ENCODE measurements around the gene GPC3. TPM values are rescaled to one million over a fixed set of nuclear protein-coding genes. Genes with fewer than 3 reads are reported as not detected.

Gene GPC3
- total RNA-seq, 2 experiments from 2014 or later, result 0.86 to 1.3 TPM

- Mint-ChIP-seq H3K27ac (no peak overlapping the region), H3K4me1 (no peaks in the 10 kb centered on the region), H3K36me3 (ENCODE audit: low read depth) (no peaks in the 10 kb centered on the region), H3K4me3 (no peak overlapping the region), H3K9me3 (ENCODE audit: low read depth) (no peaks in the 10 kb centered on the region), H3K27me3 (no peaks in the 10 kb centered on the region)
- DNase-seq (no peak), ATAC-seq (no peak)
- ChIA-PET POLR2A (no interaction called here), CTCF (interaction anchor here (0.6 kb wide), 1 partner anchor 20 kb away, joined by 3 read pairs; no protein-coding TSS in a partner anchor)
- intact Hi-C loops (cut with DNase I, micrococcal nuclease), result no loop called here
These were observed 165.8 kb downstream of the GPC3 start for GRCh38 chrX:133819546-133819945.

GRCh38 chrX:133818019-133818418 is 167.4 kb downstream of the GPC3 start:
- no peaks in the 10 kb centered on the region for H3K27me3 Mint-ChIP-seq
- ChIA-PET CTCF (no interaction called here), POLR2A (no interaction called here)
- intact Hi-C loops (cut with DNase I, micrococcal nuclease), result no loop called here
- ATAC-seq (no peak), DNase-seq (no peak)
- H3K36me3 Mint-ChIP-seq (ENCODE audit: low read depth), result no peaks in the 10 kb centered on the region
- H3K9me3 Mint-ChIP-seq (ENCODE audit: low read depth), result no peaks in the 10 kb centered on the region
- H3K27ac Mint-ChIP-seq, result no peak overlapping the region
- H3K4me1 Mint-ChIP-seq, result no peaks in the 10 kb centered on the region
- H3K4me3 Mint-ChIP-seq, result no peak overlapping the region

- Mint-ChIP-seq H3K36me3 (ENCODE audit: low read depth) (no peaks in the 10 kb centered on the region), H3K9me3 (ENCODE audit: low read depth) (no peaks in the 10 kb centered on the region), H3K27me3 (no peaks in the 10 kb centered on the region), H3K4me1 (no peaks in the 10 kb centered on the region), H3K27ac (no peak overlapping the region), H3K4me3 (no peak overlapping the region)
- intact Hi-C loops (cut with DNase I, micrococcal nuclease), result no loop called here
- DNase-seq, result no peak
- no peak for ATAC-seq
- ChIA-PET POLR2A (no interaction called here), CTCF (interaction anchor here (0.8 kb wide), 1 partner anchor 23 kb away, joined by 4 read pairs; no protein-coding TSS in a partner anchor)
These were observed 169.9 kb downstream of the GPC3 start for GRCh38 chrX:133815496-133815895.

DNA sequence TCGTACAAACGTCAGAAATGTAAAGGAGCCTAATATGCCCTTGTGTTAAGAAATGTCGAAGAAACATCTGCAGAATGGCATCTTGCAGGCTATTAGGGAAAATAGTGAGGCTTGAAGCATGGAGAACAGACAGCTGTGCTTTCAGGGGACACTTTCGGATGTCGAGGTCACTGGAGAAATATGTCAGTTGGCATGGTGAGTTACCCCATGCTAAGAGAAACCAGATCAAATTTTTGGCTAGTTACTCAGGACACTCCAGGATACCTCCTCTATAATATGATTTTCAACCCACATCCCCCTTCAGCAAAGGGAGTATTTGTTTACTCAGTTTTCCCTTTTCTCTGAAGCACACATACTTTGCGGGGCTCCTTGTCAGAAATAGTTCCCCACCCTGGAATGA is 171.4 kb downstream of the GPC3 start:
- Mint-ChIP-seq H3K36me3 (ENCODE audit: low read depth) (no peaks in the 10 kb centered on the region), H3K4me3 (no peak overlapping the region), H3K4me1 (no peaks in the 10 kb centered on the region), H3K9me3 (ENCODE audit: low read depth) (no peaks in the 10 kb centered on the region), H3K27me3 (no peaks in the 10 kb centered on the region), H3K27ac (no peak overlapping the region)
- no peak for ATAC-seq
- intact Hi-C loops (cut with DNase I, micrococcal nuclease), result no loop called here
- DNase-seq, result no peak
- ChIA-PET POLR2A (no interaction called here), CTCF (interaction anchor here (1.6 kb wide), 1 partner anchor 22 kb away, joined by 3 read pairs; no protein-coding TSS in a partner anchor)

GRCh38 chrX:133812402-133812801 is 173.0 kb downstream of the GPC3 start:
- intact Hi-C loops (cut with DNase I, micrococcal nuclease), result no loop called here
- no peak overlapping the region for H3K4me3 Mint-ChIP-seq
- DNase-seq, result no peak
- H3K36me3 Mint-ChIP-seq (ENCODE audit: low read depth), result no peaks in the 10 kb centered on the region
- H3K9me3 Mint-ChIP-seq (ENCODE audit: low read depth), result no peaks in the 10 kb centered on the region
- no peak for ATAC-seq
- no peak overlapping the region for H3K27ac Mint-ChIP-seq
- POLR2A ChIA-PET, result no interaction called here
- no peaks in the 10 kb centered on the region for H3K4me1 Mint-ChIP-seq
- H3K27me3 Mint-ChIP-seq, result no peaks in the 10 kb centered on the region
- CTCF ChIA-PET, result interaction anchor here (1.6 kb wide), 1 partner anchor 20 kb away, joined by 3 read pairs; no protein-coding TSS in a partner anchor

- no peak for ATAC-seq
- ChIA-PET POLR2A (no interaction called here), CTCF (interaction anchor here (0.6 kb wide), 2 partner anchors 128 to 522 kb away, joined by 3 to 5 read pairs; no protein-coding TSS in a partner anchor)
- Mint-ChIP-seq H3K27me3 (no peaks in the 10 kb centered on the region), H3K4me3 (no peak overlapping the region), H3K4me1 (no peaks in the 10 kb centered on the region), H3K27ac (no peak overlapping the region), H3K36me3 (ENCODE audit: low read depth) (no peaks in the 10 kb centered on the region), H3K9me3 (ENCODE audit: low read depth) (no peaks in the 10 kb centered on the region)
- intact Hi-C loops (cut with DNase I, micrococcal nuclease), result no loop called here
- no peak for DNase-seq
These were observed 174.5 kb downstream of the GPC3 start for GRCh38 chrX:133810925-133811324.

DNA sequence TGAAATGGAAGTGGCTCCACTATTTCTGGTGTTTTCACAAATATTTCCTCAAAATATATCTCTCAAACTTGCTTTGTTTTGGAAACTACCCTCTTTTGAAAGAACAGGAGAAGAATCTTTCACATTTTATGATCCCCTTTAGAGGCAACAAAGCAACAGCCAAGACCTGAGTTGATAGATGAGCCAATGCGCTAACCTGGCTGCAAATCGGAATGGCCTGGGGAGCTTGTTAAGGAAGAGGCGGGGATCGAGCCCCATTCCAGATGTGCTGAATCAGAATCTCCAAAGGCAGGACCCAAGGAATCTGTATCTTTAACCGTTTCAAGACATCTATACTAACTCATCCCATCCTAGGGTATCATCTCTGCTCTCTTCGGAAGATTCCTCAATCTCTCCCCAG is 181.3 kb downstream of the GPC3 start:
- Mint-ChIP-seq H3K9me3 (ENCODE audit: low read depth) (no peaks in the 10 kb centered on the region), H3K36me3 (ENCODE audit: low read depth) (no peaks in the 10 kb centered on the region), H3K27me3 (no peaks in the 10 kb centered on the region), H3K4me1 (no peaks in the 10 kb centered on the region), H3K4me3 (no peak overlapping the region), H3K27ac (no peak overlapping the region)
- intact Hi-C loops (cut with DNase I, micrococcal nuclease), result no loop called here
- ATAC-seq, result no peak
- ChIA-PET CTCF (no interaction called here), POLR2A (no interaction called here)
- no peak for DNase-seq

- intact Hi-C loops (cut with DNase I, micrococcal nuclease), result no loop called here
- H3K27me3 Mint-ChIP-seq, result no peaks in the 10 kb centered on the region
- no peak overlapping the region for H3K4me3 Mint-ChIP-seq
- H3K9me3 Mint-ChIP-seq (ENCODE audit: low read depth), result no peaks in the 10 kb centered on the region
- no peak for ATAC-seq
- POLR2A ChIA-PET, result no interaction called here
- H3K4me1 Mint-ChIP-seq, result no peaks in the 10 kb centered on the region
- CTCF ChIA-PET, result interaction anchor here (0.7 kb wide), 1 partner anchor 1906 kb away, joined by 4 read pairs; no protein-coding TSS in a partner anchor
- no peaks in the 10 kb centered on the region for H3K36me3 Mint-ChIP-seq (ENCODE audit: low read depth)
- no peak overlapping the region for H3K27ac Mint-ChIP-seq
- no peak for DNase-seq
These were observed 189.1 kb downstream of the GPC3 start for GRCh38 chrX:133796282-133796681.

DNA sequence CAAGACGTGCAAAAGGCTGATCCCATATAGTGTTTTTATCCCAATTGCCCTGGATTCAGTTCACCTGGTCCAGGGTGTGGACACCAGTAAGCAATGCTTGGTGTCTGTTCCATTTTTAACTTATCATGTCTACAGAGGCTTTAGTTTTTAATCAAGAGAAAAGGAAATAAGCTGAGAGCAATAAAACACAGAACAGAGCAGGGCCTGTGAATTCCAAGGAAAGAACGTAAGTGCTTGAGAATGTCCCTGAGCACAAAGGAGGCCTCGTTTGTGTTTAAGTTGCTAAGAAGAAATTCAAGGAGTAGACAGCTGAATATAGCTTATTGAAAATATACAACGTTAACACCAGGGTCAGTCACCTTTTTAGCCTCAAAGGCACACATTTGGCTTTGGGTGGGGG is 191.3 kb downstream of the GPC3 start:
- intact Hi-C loops (cut with DNase I, micrococcal nuclease), result loop anchor here (5.0 kb wide), 3 partner anchors 43 to 458 kb away; no protein-coding TSS in a partner anchor
- Mint-ChIP-seq H3K27ac (no peak overlapping the region), H3K4me1 (no peaks in the 10 kb centered on the region), H3K27me3 (no peaks in the 10 kb centered on the region), H3K9me3 (ENCODE audit: low read depth) (no peaks in the 10 kb centered on the region), H3K36me3 (ENCODE audit: low read depth) (no peaks in the 10 kb centered on the region), H3K4me3 (no peak overlapping the region)
- ATAC-seq, result no peak
- no peak for DNase-seq
- ChIA-PET CTCF (interaction anchor here (0.7 to 4.2 kb wide), 5 partner anchors 43 to 603 kb away, joined by 3 to 76 read pairs (median 3); no protein-coding TSS in a partner anchor), POLR2A (no interaction called here)

DNA sequence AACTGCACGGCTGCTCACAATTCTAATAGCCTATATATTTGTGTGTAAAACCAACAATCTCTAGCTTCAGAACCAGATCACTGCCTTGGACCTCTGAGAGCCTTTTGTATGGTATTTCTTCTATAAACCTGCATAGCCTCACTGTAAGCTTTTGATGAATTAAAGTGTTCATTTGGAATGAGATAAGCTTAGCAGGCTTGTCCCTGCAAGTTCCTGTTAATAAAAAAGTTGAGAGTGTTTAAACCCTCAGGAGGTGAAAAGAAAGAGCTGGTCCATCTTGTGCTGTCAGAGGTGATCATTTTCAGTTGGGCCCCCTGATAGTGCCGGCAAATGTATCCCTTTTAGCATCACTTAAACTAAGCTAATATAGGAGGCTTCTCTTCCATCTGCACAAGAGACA is 191.8 kb downstream of the GPC3 start:
- H3K27ac Mint-ChIP-seq, result no peak overlapping the region
- no peak for DNase-seq
- ChIA-PET POLR2A (no interaction called here), CTCF (interaction anchor here (0.7 to 4.2 kb wide), 6 partner anchors 44 to 603 kb away, joined by 3 to 76 read pairs (median 3); no protein-coding TSS in a partner anchor)
- H3K36me3 Mint-ChIP-seq (ENCODE audit: low read depth), result no peaks in the 10 kb centered on the region
- H3K27me3 Mint-ChIP-seq, result no peaks in the 10 kb centered on the region
- H3K4me1 Mint-ChIP-seq, result no peaks in the 10 kb centered on the region
- H3K4me3 Mint-ChIP-seq, result no peak overlapping the region
- intact Hi-C loops (cut with DNase I, micrococcal nuclease), result loop anchor here (2.0 to 5.0 kb wide), 4 partner anchors 44 to 461 kb away; no protein-coding TSS in a partner anchor
- no peaks in the 10 kb centered on the region for H3K9me3 Mint-ChIP-seq (ENCODE audit: low read depth)
- ATAC-seq, result no peak

DNA sequence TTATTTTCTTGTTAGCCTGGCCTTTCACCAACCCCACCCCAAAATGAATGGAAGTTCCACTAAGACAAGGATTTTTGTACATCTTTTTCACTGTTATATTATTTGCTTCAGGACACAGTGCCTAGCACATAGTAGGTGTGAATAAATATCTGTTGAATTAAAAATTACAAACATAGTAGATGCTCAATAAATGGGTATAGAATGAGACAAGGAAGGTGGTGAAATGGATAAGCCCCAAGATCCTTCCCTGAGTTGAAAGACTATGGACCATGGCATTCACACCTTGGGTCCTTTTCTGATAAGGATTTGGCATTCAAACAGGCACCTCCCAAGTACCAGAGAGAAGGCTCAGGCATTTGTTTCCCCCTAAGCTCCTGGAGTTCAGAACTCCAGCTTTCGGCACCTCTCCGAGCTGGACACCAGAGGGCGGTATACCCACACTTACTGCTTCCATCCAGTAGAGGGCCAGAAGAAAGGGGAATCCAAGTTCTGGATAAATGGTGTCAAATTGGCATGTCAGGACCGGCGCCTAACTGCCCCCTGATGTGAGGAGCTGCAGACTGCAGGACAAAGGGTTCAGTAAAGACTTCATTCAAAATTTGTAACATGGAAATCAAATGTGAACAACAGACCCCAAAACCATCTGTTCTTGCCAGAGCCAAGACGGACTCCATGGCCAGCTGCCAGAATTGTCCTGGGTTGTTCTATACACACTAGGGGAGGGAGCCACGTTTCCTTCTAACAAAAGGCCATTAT is 193.0 kb downstream of the GPC3 start:
- Mint-ChIP-seq H3K9me3 (ENCODE audit: low read depth) (no peaks in the 10 kb centered on the region), H3K36me3 (ENCODE audit: low read depth) (no peaks in the 10 kb centered on the region), H3K4me1 (no peaks in the 10 kb centered on the region), H3K27ac (no peak overlapping the region), H3K27me3 (no peaks in the 10 kb centered on the region), H3K4me3 (no peak overlapping the region)
- ATAC-seq (peak; percentile 49), DNase-seq (peak; percentile 68)
- ChIA-PET CTCF (interaction anchor here (0.5 to 4.2 kb wide), 17 partner anchors 9 to 604 kb away, joined by 3 to 76 read pairs (median 3); no protein-coding TSS in a partner anchor), POLR2A (no interaction called here)
- intact Hi-C loops (cut with DNase I, micrococcal nuclease), result loop anchor here (1.0 to 5.0 kb wide), 8 partner anchors 45 to 604 kb away; no protein-coding TSS in a partner anchor

- intact Hi-C loops (cut with DNase I, micrococcal nuclease), result loop anchor here (5.0 kb wide), 3 partner anchors 47 to 462 kb away; no protein-coding TSS in a partner anchor
- ATAC-seq (no peak), DNase-seq (no peak)
- CTCF ChIA-PET, result interaction anchor here (0.6 kb wide), 1 partner anchor 49 kb away, joined by 4 read pairs; no protein-coding TSS in a partner anchor
- no peak overlapping the region for H3K4me3 Mint-ChIP-seq
- no peaks in the 10 kb centered on the region for H3K36me3 Mint-ChIP-seq (ENCODE audit: low read depth)
- POLR2A ChIA-PET, result no interaction called here
- H3K27me3 Mint-ChIP-seq, result no peaks in the 10 kb centered on the region
- H3K27ac Mint-ChIP-seq, result no peak overlapping the region
- H3K9me3 Mint-ChIP-seq (ENCODE audit: low read depth), result no peaks in the 10 kb centered on the region
- H3K4me1 Mint-ChIP-seq, result no peaks in the 10 kb centered on the region
These were observed 195.6 kb downstream of the GPC3 start for GRCh38 chrX:133789829-133790228.
